Measurements from ENCODE around the gene GHRHR.

GHRHR gene

DNA sequence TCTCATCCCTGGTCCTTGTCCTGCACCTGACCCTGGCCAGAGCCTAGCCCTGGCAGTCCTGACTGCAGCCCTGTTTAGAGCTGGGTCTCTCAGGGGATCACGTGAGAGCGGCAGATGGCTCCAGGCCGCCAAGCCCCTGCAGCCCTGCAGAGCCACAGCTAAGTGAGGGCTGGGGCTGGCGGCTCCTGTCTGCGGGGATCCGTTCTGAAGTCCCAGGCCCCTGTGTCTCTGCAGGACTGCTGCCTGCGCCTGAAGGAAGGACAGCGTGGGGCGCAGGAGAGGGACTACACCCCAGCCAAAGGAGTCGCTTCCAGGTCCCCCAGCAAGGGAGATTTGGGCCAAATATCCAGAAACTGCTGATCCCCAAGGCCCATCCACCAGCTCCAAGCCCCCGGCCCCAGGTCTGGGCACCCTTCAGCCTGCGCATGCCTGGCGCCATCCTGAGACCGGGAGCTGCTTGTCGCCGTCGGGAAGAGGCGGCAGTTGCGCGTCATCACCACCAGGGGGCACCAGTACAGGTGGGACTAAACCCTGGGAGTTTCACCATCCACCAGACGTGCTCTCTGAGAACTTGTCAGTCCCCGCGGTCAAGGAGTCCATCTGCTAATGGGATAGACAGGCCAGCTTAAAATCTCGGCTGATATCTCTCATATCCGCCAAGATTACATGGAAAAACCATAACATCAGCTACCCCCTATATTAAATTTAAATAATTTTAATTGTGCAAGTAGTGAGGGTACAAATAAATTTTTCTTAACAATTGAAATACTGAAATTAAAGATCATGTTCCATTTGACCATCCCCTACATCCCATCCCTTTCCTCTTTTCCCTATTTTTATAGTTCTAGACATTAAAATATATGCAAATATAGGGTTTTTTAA lies 25.1 kb upstream of the GHRHR start:
- Histone ChIP-seq H3K36me3 (ENCODE audit: insufficient read depth) (no peaks in the 10 kb centered on the region), H3K4me1 (ENCODE audit: low read depth, poor library complexity, severe bottlenecking) (peaks cover 10% of the 10 kb centered on the region), H3K27ac (no peak overlapping the region), H3K9ac (no peak overlapping the region), H2AFZ (ENCODE audit: low read depth) (peak overlapping the region; percentile 89), H3K4me3 (IDR thresholded peaks at IDR 0.05; ENCODE audit: insufficient read depth, low read depth, low read length) (no peak overlapping the region), H3K79me2 (ENCODE audit: insufficient read depth, low read depth) (no peaks in the 10 kb centered on the region), H4K20me1 (ENCODE audit: insufficient read depth) (no peaks in the 10 kb centered on the region), H3K4me2 (peak overlapping the region; percentile 44), H3K27me3 (ENCODE audit: insufficient read depth, low read depth) (no peaks in the 10 kb centered on the region)
- TF ChIP-seq, protein P1, sequence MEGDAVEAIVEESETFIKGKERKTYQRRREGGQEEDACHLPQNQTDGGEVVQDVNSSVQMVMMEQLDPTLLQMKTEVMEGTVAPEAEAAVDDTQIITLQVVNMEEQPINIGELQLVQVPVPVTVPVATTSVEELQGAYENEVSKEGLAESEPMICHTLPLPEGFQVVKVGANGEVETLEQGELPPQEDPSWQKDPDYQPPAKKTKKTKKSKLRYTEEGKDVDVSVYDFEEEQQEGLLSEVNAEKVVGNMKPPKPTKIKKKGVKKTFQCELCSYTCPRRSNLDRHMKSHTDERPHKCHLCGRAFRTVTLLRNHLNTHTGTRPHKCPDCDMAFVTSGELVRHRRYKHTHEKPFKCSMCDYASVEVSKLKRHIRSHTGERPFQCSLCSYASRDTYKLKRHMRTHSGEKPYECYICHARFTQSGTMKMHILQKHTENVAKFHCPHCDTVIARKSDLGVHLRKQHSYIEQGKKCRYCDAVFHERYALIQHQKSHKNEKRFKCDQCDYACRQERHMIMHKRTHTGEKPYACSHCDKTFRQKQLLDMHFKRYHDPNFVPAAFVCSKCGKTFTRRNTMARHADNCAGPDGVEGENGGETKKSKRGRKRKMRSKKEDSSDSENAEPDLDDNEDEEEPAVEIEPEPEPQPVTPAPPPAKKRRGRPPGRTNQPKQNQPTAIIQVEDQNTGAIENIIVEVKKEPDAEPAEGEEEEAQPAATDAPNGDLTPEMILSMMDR (conservative IDR thresholded peaks at IDR 0.05; ENCODE audit: low read depth, low read length) = peak; percentile 95

DNA sequence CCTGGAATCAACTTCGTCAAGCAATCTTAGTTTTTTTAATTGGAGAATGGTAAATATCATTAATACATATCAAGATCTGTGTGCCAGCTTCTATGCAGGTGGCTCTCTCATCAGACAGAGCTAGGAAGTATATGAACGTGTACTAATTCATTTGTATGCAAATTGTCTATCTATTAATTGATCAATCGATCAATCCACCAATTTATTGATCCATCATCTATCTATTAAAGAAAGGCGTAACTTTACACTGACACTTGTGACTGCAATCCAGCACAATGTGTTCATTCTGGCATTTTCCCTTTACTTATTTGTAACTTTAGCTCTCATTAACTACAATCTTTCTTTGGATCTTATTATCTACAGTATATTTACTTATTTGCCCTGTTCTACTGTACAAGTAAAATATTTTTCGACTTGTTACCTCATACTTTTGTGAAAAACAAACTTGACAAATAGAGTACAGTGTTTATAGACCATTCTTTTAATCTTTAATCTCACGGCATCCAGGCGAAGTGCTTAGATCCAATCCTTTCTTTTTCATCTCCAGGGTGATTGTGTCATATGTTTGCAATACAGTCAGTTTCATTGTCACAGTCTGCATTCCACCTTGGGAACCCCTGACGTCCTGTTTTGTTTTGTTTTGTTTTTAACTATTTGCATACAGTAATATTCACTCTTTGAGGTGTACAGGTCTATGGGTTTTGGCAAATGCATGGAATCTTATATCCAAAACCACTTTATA lies 22.0 kb upstream of the GHRHR start:
- TF ChIP-seq, protein P1 (conservative IDR thresholded peaks at IDR 0.05; ENCODE audit: low read depth, low read length) = no peak
- H3K27ac ChIP-seq = no peak overlapping the region
- H3K36me3 ChIP-seq (ENCODE audit: insufficient read depth) = no peaks in the 10 kb centered on the region
- H3K79me2 ChIP-seq (ENCODE audit: insufficient read depth, low read depth) = no peaks in the 10 kb centered on the region
- no peak overlapping the region for H3K4me3 ChIP-seq (IDR thresholded peaks at IDR 0.05; ENCODE audit: insufficient read depth, low read depth, low read length)
- no peak overlapping the region for H3K9ac ChIP-seq
- H3K27me3 ChIP-seq (ENCODE audit: insufficient read depth, low read depth) = no peaks in the 10 kb centered on the region
- H4K20me1 ChIP-seq (ENCODE audit: insufficient read depth) = no peaks in the 10 kb centered on the region
- peaks cover 10% of the 10 kb centered on the region for H3K4me1 ChIP-seq (ENCODE audit: low read depth, poor library complexity, severe bottlenecking)
- H2AFZ ChIP-seq (ENCODE audit: low read depth) = no peak overlapping the region
- no peak overlapping the region for H3K4me2 ChIP-seq

DNA sequence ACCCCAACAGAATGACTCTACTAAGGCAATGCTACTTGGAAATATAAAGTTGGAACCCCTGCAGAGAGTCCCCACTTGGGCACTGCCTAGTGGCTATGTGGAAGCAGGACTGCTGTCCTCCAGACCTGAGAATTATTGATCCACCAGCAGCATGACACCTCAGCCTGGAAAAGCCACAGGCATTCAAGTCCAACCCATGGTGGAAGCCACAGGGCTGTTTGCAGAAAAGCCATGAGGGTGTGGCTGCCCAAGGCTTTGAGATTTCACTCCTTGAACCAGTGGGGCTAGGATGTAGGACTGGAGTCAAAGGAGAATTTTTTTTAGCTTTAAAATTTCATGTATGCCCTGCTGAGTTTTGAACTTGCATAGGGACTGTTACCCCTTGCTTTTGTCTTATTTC lies 13.6 kb upstream of the GHRHR start:
- no peak overlapping the region for H3K9ac ChIP-seq

DNA sequence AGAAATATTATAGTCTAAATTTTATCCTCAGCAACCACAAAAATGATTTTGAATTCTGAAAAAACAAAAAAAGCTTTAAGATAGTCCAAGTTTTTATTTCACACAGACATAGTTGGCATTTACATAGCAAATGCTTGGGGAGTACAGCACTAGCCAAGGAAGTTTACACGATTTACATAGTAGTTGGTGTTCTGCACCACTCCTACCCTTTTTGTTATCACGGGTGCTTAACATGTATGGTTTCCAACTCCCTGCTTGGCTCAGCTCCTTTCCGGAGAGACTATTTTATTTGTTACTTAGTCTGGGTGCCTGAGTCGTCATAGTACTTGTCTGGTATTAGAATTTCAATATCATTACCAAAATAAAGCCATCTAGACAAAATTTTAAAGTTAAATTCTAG lies 8.8 kb upstream of the GHRHR start:
- Histone ChIP-seq H3K27ac (no peak overlapping the region), H4K20me1 (ENCODE audit: insufficient read depth) (no peaks in the 10 kb centered on the region), H3K27me3 (ENCODE audit: insufficient read depth, low read depth) (no peaks in the 10 kb centered on the region), H3K9ac (no peak overlapping the region), H3K4me2 (no peak overlapping the region), H3K79me2 (ENCODE audit: insufficient read depth, low read depth) (no peaks in the 10 kb centered on the region), H3K36me3 (ENCODE audit: insufficient read depth) (no peaks in the 10 kb centered on the region), H3K4me3 (IDR thresholded peaks at IDR 0.05; ENCODE audit: insufficient read depth, low read depth, low read length) (no peak overlapping the region), H3K4me1 (ENCODE audit: low read depth, poor library complexity, severe bottlenecking) (no peaks in the 10 kb centered on the region), H2AFZ (ENCODE audit: low read depth) (no peak overlapping the region)
- TF ChIP-seq, protein P1 (conservative IDR thresholded peaks at IDR 0.05; ENCODE audit: low read depth, low read length) = no peak

More for the DNA sequence above, 13.6 kb upstream of the GHRHR start:
- no peaks in the 10 kb centered on the region for H3K4me1 ChIP-seq (ENCODE audit: low read depth, poor library complexity, severe bottlenecking)
- H3K79me2 ChIP-seq (ENCODE audit: insufficient read depth, low read depth) = no peaks in the 10 kb centered on the region
- no peaks in the 10 kb centered on the region for H3K36me3 ChIP-seq (ENCODE audit: insufficient read depth)
- H2AFZ ChIP-seq (ENCODE audit: low read depth) = no peak overlapping the region
- no peaks in the 10 kb centered on the region for H4K20me1 ChIP-seq (ENCODE audit: insufficient read depth)
- H3K27me3 ChIP-seq (ENCODE audit: insufficient read depth, low read depth) = no peaks in the 10 kb centered on the region
- H3K4me2 ChIP-seq = no peak overlapping the region
- TF ChIP-seq, protein P1 (conservative IDR thresholded peaks at IDR 0.05; ENCODE audit: low read depth, low read length) = no peak
- H3K4me3 ChIP-seq (IDR thresholded peaks at IDR 0.05; ENCODE audit: insufficient read depth, low read depth, low read length) = no peak overlapping the region
- H3K27ac ChIP-seq = no peak overlapping the region

Data from KMS-11 (cell line).